HepG2 (cell line): ENCODE results near the gene HCK. TPM values are rescaled to one million over a fixed set of nuclear protein-coding genes. Genes with fewer than 3 reads are reported as not detected.

Source experiments
- ATAC-seq: fragments of 200-7000 bp; cut with Tn5 transposase; 3 replicates; pipeline ENCODE4 v1.9.1; 2020; ENCODE audit warnings: mild to moderate bottlenecking, moderate library complexity
- BruUV-seq: library from RNA; stranded (reverse); fragments of 400-500 nt; replicated peaks from 2 replicates; lab custom pipeline; 2021; lab: Mats Ljungman, UMichigan
- CTCF ChIA-PET: fragments of 300-600 bp; formaldehyde crosslinking; extraction: SDS; loops from one replicate; lab custom pipeline; 2021; ENCODE audit warnings: low total read pairs, inconsistent platforms, low intra/inter-chr PET ratio; lab: Yijun Ruan, JAX
- POLR2A ChIA-PET: fragments of 350-600 bp; sonication (Branson Sonifier 250); formaldehyde crosslinking; loops from one replicate; lab custom pipeline; 2020; ENCODE audit warnings: antibody characterized with exemption, inconsistent platforms; lab: Yijun Ruan, JAX
- DNase-seq: peaks from one replicate; pipeline ENCODE4 v3.0.0-alpha.2; 2015; ENCODE audit warnings: low spot score
- FAIRE-seq: peaks from 3 replicates; lab custom pipeline; 2011; peaks lifted over from hg19 to GRCh38; lab: Jason Lieb, UNC
- H2AFZ ChIP-seq: one replicate; pipeline ENCODE4 v1.6.1; 2011; ENCODE audit warnings: low read length, inconsistent platforms
- H3K27ac ChIP-seq: fragments of 300-600 bp; 3 replicates; pipeline ENCODE4 v1.8.0; 2011; ENCODE audit warnings: mixed run types, mild to moderate bottlenecking, mixed read lengths, low read length, inconsistent platforms; ENCODE audit not compliant: insufficient read depth; ENCODE audit errors: extremely low read length
- H3K27me3 ChIP-seq, 2 experiments: fragments of 200-600 bp in 1 of 2; 2 replicates in 1 of 2; 3 replicates in 1 of 2; pipeline versions ENCODE4 v1.6.0 to v1.8.0; 2011; ENCODE audit warnings: low read length in 2 of 2, mild to moderate bottlenecking in 2 of 2, moderate library complexity in 2 of 2, inconsistent platforms in 1 of 2; ENCODE audit not compliant: insufficient read depth in 2 of 2, control insufficient read depth in 1 of 2
- H3K36me3 ChIP-seq, 2 experiments: fragments of 200-600 bp in 1 of 2; replicated peaks in 1 of 2; 2 replicates in 1 of 2; 3 replicates in 1 of 2; pipeline versions ENCODE4 v1.5.1 to v1.8.0; 2011; ENCODE audit warnings: low read length in 2 of 2, inconsistent platforms in 1 of 2; ENCODE audit not compliant: insufficient read depth in 2 of 2, control insufficient read depth in 1 of 2
- H3K4me1 ChIP-seq: 2 replicates; pipeline ENCODE4 v1.5.1; 2012; ENCODE audit warnings: low read length, inconsistent platforms; ENCODE audit not compliant: insufficient read depth
- H3K4me2 ChIP-seq: 2 replicates; pipeline ENCODE4 v1.6.0; 2011; ENCODE audit warnings: low read depth, low read length, inconsistent platforms
- H3K4me3 ChIP-seq, 3 experiments: fragments of 200-600 bp in 1 of 3; sonication (generic), shearing (Covaris generic) in 1 of 3; replicated peaks in 1 of 3; 2 replicates each; pipeline ENCODE4 v1.5.1; 2011 to 2016; ENCODE audit warnings: low read length in 3 of 3, inconsistent platforms in 2 of 3, low read depth in 2 of 3, mild to moderate bottlenecking in 2 of 3, control low read depth in 1 of 3, mixed read lengths in 1 of 3; ENCODE audit not compliant: insufficient read depth in 1 of 3
- H3K79me2 ChIP-seq: one replicate; pipeline ENCODE4 v1.6.1; 2011; ENCODE audit warnings: low read length, inconsistent platforms; ENCODE audit not compliant: insufficient read depth
- H3K9ac ChIP-seq: 2 replicates; pipeline ENCODE4 v1.6.0; 2011; ENCODE audit warnings: mild to moderate bottlenecking, low read depth, low read length, inconsistent platforms; ENCODE audit not compliant: insufficient read depth
- H3K9me3 ChIP-seq: 2 replicates; pipeline ENCODE4 v1.5.1; 2012; ENCODE audit warnings: mild to moderate bottlenecking, low read length
- H4K20me1 ChIP-seq: 2 replicates; pipeline ENCODE4 v1.6.0; 2011; ENCODE audit warnings: inconsistent platforms, mild to moderate bottlenecking, low read length, moderate library complexity; ENCODE audit not compliant: insufficient read depth
- FOXP4 ChIP-seq: sonication (generic); formaldehyde crosslinking; IDR thresholded peaks from 2 replicates; pipeline ENCODE4 v1.4.0; 2020; ENCODE audit warnings: missing genetic modification reagents
- HNF4A ChIP-seq: sonication (generic); formaldehyde crosslinking; IDR thresholded peaks from 2 replicates; pipeline ENCODE4 v1.4.0; 2020; ENCODE audit warnings: missing genetic modification reagents
- HOXA3 ChIP-seq: sonication (generic); formaldehyde crosslinking; IDR thresholded peaks from 2 replicates; pipeline ENCODE4 v1.5.0; 2020; ENCODE audit warnings: missing genetic modification reagents
- MAZ ChIP-seq, 2 experiments: sonication (generic) in 1 of 2; formaldehyde crosslinking in 1 of 2; IDR thresholded peaks; 2 replicates each; pipeline versions ENCODE4 v1.5.0 to v1.6.1; 2012 to 2020; ENCODE audit warnings: low read depth in 2 of 2, mild to moderate bottlenecking in 2 of 2, borderline replicate concordance in 1 of 2, improper control_type of control experiment in 1 of 2, low read length in 1 of 2, missing genetic modification reagents in 1 of 2, moderate library complexity in 1 of 2
- MLXIP ChIP-seq: sonication (generic); formaldehyde crosslinking; IDR thresholded peaks from 2 replicates; pipeline ENCODE4 v1.9.0; 2021; ENCODE audit warnings: missing genetic modification reagents, borderline replicate concordance
- PBX2 ChIP-seq: IDR thresholded peaks from 2 replicates; pipeline ENCODE4 v1.6.1; 2016; ENCODE audit warnings: control low read depth
- RCOR2 ChIP-seq: IDR thresholded peaks from 2 replicates; pipeline ENCODE4 v1.6.1; 2016; ENCODE audit warnings: missing biosample characterization, missing genetic modification reagents
- SSRP1 ChIP-seq: IDR thresholded peaks from 2 replicates; pipeline ENCODE4 v1.6.1; 2016; ENCODE audit warnings: control low read depth
- ZIK1 ChIP-seq: sonication (generic); formaldehyde crosslinking; IDR thresholded peaks from 2 replicates; pipeline ENCODE4 v1.5.0; 2020; ENCODE audit warnings: mild to moderate bottlenecking, low read depth, missing genetic modification reagents, borderline replicate concordance
- ZNF33B ChIP-seq: sonication (generic); formaldehyde crosslinking; IDR thresholded peaks from 2 replicates; pipeline ENCODE4 v1.5.1; 2020; ENCODE audit warnings: mild to moderate bottlenecking, missing genetic modification reagents
- ZNF607 ChIP-seq: sonication (generic); formaldehyde crosslinking; IDR thresholded peaks from 2 replicates; pipeline ENCODE4 v1.5.1; 2020; ENCODE audit warnings: missing genetic modification reagents, mild to moderate bottlenecking, borderline replicate concordance
- ZNF672 ChIP-seq: sonication (generic); formaldehyde crosslinking; IDR thresholded peaks from 2 replicates; pipeline ENCODE4 v1.8.1; 2022; ENCODE audit warnings: missing genetic modification reagents
- WGBS: methylation state at CpG from one replicate; pipeline ENCODE4 v1.1.6; 2017; ENCODE audit warnings: low lambda C conversion rate; 5-methylcytosine and 5-hydroxymethylcytosine counted together
- in situ Hi-C: cut with HindIII; loops from 2 replicates; pipeline ENCODE4 v1.10.0; 2017; ENCODE audit warnings: low pct_unique_long_range_greater_than_20kb; ENCODE audit not compliant: extremely low pct_ligation_motif_present
- intact Hi-C: fragments of 100-400 bp; cut with micrococcal nuclease; formaldehyde crosslinking; loops from one replicate; pipeline ENCODE4 v1.10.0; 2022; ENCODE audit not compliant: unreplicated experiment
- polyA plus RNA-seq, 8 experiments: library from polyadenylated mRNA; depleted of rRNA in 3 of 8; stranded (reverse) in 7 of 8; unstranded in 1 of 8; fragments of >200 nt; fragmentation: Illumina TruSeq in 4 of 8; extraction: Trizol in 4 of 8; gene quantifications; 2 replicates each; pipeline versions ENCODE4 v1.2.1 to v1.2.3, GENCODE V29; 2011 to 2016; ENCODE audit warnings: low read depth in 4 of 8, missing spikeins in 1 of 8, mixed read lengths in 1 of 8; ENCODE audit not compliant: insufficient read depth in 1 of 8
- total RNA-seq, 5 experiments: library from RNA; depleted of rRNA; stranded (reverse); fragments of >200 nt; fragmentation: Illumina TruSeq; extraction: Trizol; gene quantifications; 2 replicates each; pipeline ENCODE4 v1.2.3, GENCODE V29; 2016; ENCODE audit warnings: low read depth in 1 of 5

Gene HCK
- total and polyA plus RNA-seq, 2 of the 13 experiments (the other 11 are each of a cell fraction or from before 2014, with no cell fraction given), result 0.04 TPM; not detected in 1

- TF ChIP-seq MLXIP (CRISPR knock-in tag) (no peak), FOXP4 (CRISPR knock-in tag) (no peak), HNF4A (no peak), ZIK1 (CRISPR knock-in tag) (no peak)
Observed at GRCh38 chr20:32078791-32079190, 26.7 kb downstream of the HCK start (continued).

GRCh38 chr20:32079655-32080109, 27.6 kb downstream of the HCK start:
- Histone ChIP-seq H3K9me3 (no peaks in the 10 kb centered on the region), H3K79me2 (no peaks in the 10 kb centered on the region), H3K27ac (no peak overlapping the region), H3K4me1 (peaks cover 12% of the 10 kb centered on the region), H2AFZ (peak overlapping the region; percentile 57), H3K36me3 (no peaks in the 10 kb centered on the region), H3K4me3 (peak overlapping the region in 1 of 3 experiments; percentile 41; a peak in 1 of 6 replicates), H3K9ac (no peak overlapping the region), H4K20me1 (no peaks in the 10 kb centered on the region), H3K27me3 (peaks cover 7 to 49% of the 10 kb centered on the region in 2 experiments; a peak in 3 of 5 replicates), H3K4me2 (peak overlapping the region; percentile 41; the same call in 1 of the 2 replicates)
- in situ Hi-C loops (no loop called here), intact Hi-C loops (no loop called here)
- POLR2A ChIA-PET, result no interaction called here
- ATAC-seq (peak; percentile 90), FAIRE-seq (peak; percentile 69), DNase-seq (peak; percentile 61)
- BruUV-seq, result no TSS peak
- 2% methylated on average over 8 of the region's 8 CpGs for WGBS
- CTCF ChIA-PET, result no interaction called here
- TF ChIP-seq RCOR2 (CRISPR knock-in tag) (no peak), PBX2 (no peak), ZNF607 (CRISPR knock-in tag) (no peak), SSRP1 (0 out of 2 replicates have a peak, but pooled peaks have one; percentile 40), HNF4A (peak; percentile 67), MAZ (IDR thresholded peaks at IDR 0.05; ENCODE audit: borderline replicate concordance, low read depth, low read length) (no peak), MAZ (CRISPR knock-in tag; IDR thresholded peaks at IDR 0.05; ENCODE audit: low read depth) (0 out of 2 replicates have a peak, but pooled peaks have one; percentile 47), HOXA3 (peak; percentile 38; the same call in 1 of the 2 replicates), ZNF33B (CRISPR knock-in tag) (0 out of 2 replicates have a peak, but pooled peaks have one; percentile 70), ZNF672 (CRISPR knock-in tag) (no peak)
